H9 (cell line): ENCODE data around the gene DOCK1. TPM values are rescaled to one million over a fixed set of nuclear protein-coding genes. Genes with fewer than 3 reads are reported as not detected.

Experiments used
- DNase-seq: peaks from one replicate; pipeline ENCODE4 v3.0.0-alpha.2; 2017
- H2AFZ ChIP-seq: one replicate; pipeline ENCODE4 v1.6.1; 2013; ENCODE audit warnings: mild to moderate bottlenecking, low read length, control low read depth, moderate library complexity
- H2AK5ac ChIP-seq: 2 replicates; pipeline ENCODE4 v1.6.1; 2013; ENCODE audit warnings: low read length, control low read depth, mixed read lengths; ENCODE audit not compliant: insufficient read length
- H2BK120ac ChIP-seq: one replicate; pipeline ENCODE4 v1.6.1; 2013; ENCODE audit warnings: low read depth, mild to moderate bottlenecking, low read length, control low read depth, inconsistent platforms; ENCODE audit not compliant: poor library complexity, severe bottlenecking
- H2BK12ac ChIP-seq: 2 replicates; pipeline ENCODE4 v1.6.1; 2013; ENCODE audit warnings: low read length, control low read depth, mixed read lengths, low read depth; ENCODE audit not compliant: insufficient read length
- H2BK15ac ChIP-seq: 2 replicates; pipeline ENCODE4 v1.6.1; 2013; ENCODE audit warnings: low read depth, low read length, control low read depth
- H2BK20ac ChIP-seq: one replicate; pipeline ENCODE4 v1.6.1; 2013; ENCODE audit warnings: low read depth, mild to moderate bottlenecking, low read length, control low read depth, inconsistent platforms; ENCODE audit not compliant: poor library complexity, severe bottlenecking
- H2BK5ac ChIP-seq: 2 replicates; pipeline ENCODE4 v1.6.1; 2013; ENCODE audit warnings: low read length, control low read depth, mixed read lengths; ENCODE audit not compliant: insufficient read length
- H3K14ac ChIP-seq: 2 replicates; pipeline ENCODE4 v1.6.1; 2013; ENCODE audit warnings: low read length, control low read depth; ENCODE audit not compliant: insufficient read depth
- H3K18ac ChIP-seq: 2 replicates; pipeline ENCODE4 v1.6.1; 2013; ENCODE audit warnings: low read depth, mild to moderate bottlenecking, mixed read lengths, low read length, control low read depth; ENCODE audit not compliant: insufficient read length
- H3K23ac ChIP-seq: 2 replicates; pipeline ENCODE4 v1.6.1; 2013; ENCODE audit warnings: low read length, control low read depth, mixed read lengths, low read depth; ENCODE audit not compliant: insufficient read length
- H3K23me2 ChIP-seq: 2 replicates; pipeline ENCODE4 v1.6.1; 2013; ENCODE audit warnings: low read depth, mild to moderate bottlenecking, mixed read lengths, low read length, control low read depth; ENCODE audit not compliant: insufficient read length, poor library complexity, severe bottlenecking
- H3K27ac ChIP-seq: 2 replicates; pipeline ENCODE4 v1.5.1; 2013; ENCODE audit warnings: low read length, control low read depth, mixed read lengths, low read depth; ENCODE audit not compliant: insufficient read length
- H3K27me3 ChIP-seq: 2 replicates; pipeline ENCODE4 v1.6.1; 2013; ENCODE audit warnings: low read length, control low read depth, inconsistent platforms; ENCODE audit not compliant: insufficient read depth
- H3K4ac ChIP-seq: 2 replicates; pipeline ENCODE4 v1.6.1; 2013; ENCODE audit warnings: low read depth, mild to moderate bottlenecking, control low read depth, inconsistent platforms, low read length, moderate library complexity
- H3K4me1 ChIP-seq: 2 replicates; pipeline ENCODE4 v1.6.1; 2013; ENCODE audit warnings: low read length, control low read depth, inconsistent platforms; ENCODE audit not compliant: insufficient read depth
- H3K4me2 ChIP-seq: 2 replicates; pipeline ENCODE4 v1.6.1; 2013; ENCODE audit warnings: low read length, control low read depth, mixed read lengths; ENCODE audit not compliant: insufficient read length, insufficient read depth
- H3K56ac ChIP-seq: 2 replicates; pipeline ENCODE4 v1.6.1; 2013; ENCODE audit warnings: low read depth, mild to moderate bottlenecking, mixed read lengths, low read length, control low read depth; ENCODE audit not compliant: insufficient read length
- H3K79me1 ChIP-seq: 2 replicates; pipeline ENCODE4 v1.6.1; 2013; ENCODE audit warnings: low read depth, mild to moderate bottlenecking, moderate library complexity, low read length, control low read depth, inconsistent platforms; ENCODE audit not compliant: insufficient read depth, poor library complexity, severe bottlenecking
- H3K79me2 ChIP-seq: 2 replicates; pipeline ENCODE4 v1.6.1; 2013; ENCODE audit warnings: low read length, control low read depth, inconsistent platforms; ENCODE audit not compliant: insufficient read depth
- H3K9ac ChIP-seq: 2 replicates; pipeline ENCODE4 v1.6.1; 2013; ENCODE audit warnings: low read length, control low read depth, mixed read lengths; ENCODE audit not compliant: insufficient read length; ENCODE audit errors: extremely low read depth
- H3K9me3 ChIP-seq: one replicate; pipeline ENCODE4 v1.6.1; 2013; ENCODE audit warnings: low read depth, low read length, inconsistent platforms; ENCODE audit not compliant: control insufficient read depth
- H3T11ph ChIP-seq: one replicate; pipeline ENCODE4 v1.6.1; 2013; ENCODE audit warnings: mild to moderate bottlenecking, low read length, control low read depth, inconsistent platforms
- H4K20me1 ChIP-seq: one replicate; pipeline ENCODE4 v1.6.1; 2013; ENCODE audit not compliant: control insufficient read depth, insufficient read length, insufficient read depth
- H4K5ac ChIP-seq: 2 replicates; pipeline ENCODE4 v1.6.1; 2013; ENCODE audit warnings: low read depth, mild to moderate bottlenecking, mixed read lengths, low read length, control low read depth; ENCODE audit not compliant: insufficient read length
- H4K8ac ChIP-seq: replicated peaks from 2 replicates; pipeline ENCODE4 v1.6.1; 2013; ENCODE audit warnings: low read length, control low read depth, mixed read lengths, low read depth; ENCODE audit not compliant: insufficient read length
- H4K91ac ChIP-seq: 2 replicates; pipeline ENCODE4 v1.6.1; 2013; ENCODE audit warnings: low read depth, mild to moderate bottlenecking, moderate library complexity, mixed read lengths, low read length, control low read depth; ENCODE audit not compliant: insufficient read length
- H3K27ac Mint-ChIP-seq, 3 experiments: 2 replicates in 2 of 3; 3 replicates in 1 of 3; pipeline ENCODE4 v1.8.0; 2020 to 2021; ENCODE audit warnings: mixed read lengths in 3 of 3, mild to moderate bottlenecking in 1 of 3, moderate library complexity in 1 of 3
- H3K27me3 Mint-ChIP-seq: 2 replicates; pipeline ENCODE4 v1.8.0; 2021; ENCODE audit warnings: low read depth, mild to moderate bottlenecking, moderate library complexity, mixed read lengths
- H3K36me3 Mint-ChIP-seq, 3 experiments: 2 replicates in 2 of 3; 3 replicates in 1 of 3; pipeline ENCODE4 v1.8.0; 2020 to 2021; ENCODE audit warnings: low read depth in 3 of 3, mixed read lengths in 3 of 3; ENCODE audit not compliant: insufficient read depth in 1 of 3
- H3K4me1 Mint-ChIP-seq, 2 experiments: 2 replicates each; pipeline ENCODE4 v1.8.0; 2020; ENCODE audit warnings: mixed read lengths in 2 of 2
- H3K4me3 Mint-ChIP-seq, 2 experiments: 2 replicates in 1 of 2; 3 replicates in 1 of 2; pipeline ENCODE4 v1.8.0; 2020 to 2021; ENCODE audit warnings: mild to moderate bottlenecking in 2 of 2, mixed read lengths in 2 of 2, moderate library complexity in 1 of 2
- H3K9me3 Mint-ChIP-seq, 2 experiments: 2 replicates in 1 of 2; 3 replicates in 1 of 2; pipeline ENCODE4 v1.8.0; 2020; ENCODE audit warnings: mild to moderate bottlenecking in 2 of 2, mixed read lengths in 2 of 2, moderate library complexity in 1 of 2
- WGBS: extraction: QIAGEN DNeasy Blood & Tissue Kit; methylation state at CpG from one replicate; pipeline ENCODE4 v1.1.7; 2013; ENCODE audit warnings: missing lambda C conversion rate, low lambda C conversion rate, mixed read lengths; ENCODE audit not compliant: insufficient read length; ENCODE audit errors: extremely low coverage; 5-methylcytosine and 5-hydroxymethylcytosine counted together
- total RNA-seq: library from RNA; stranded (reverse); gene quantifications from 2 replicates; pipeline ENCODE4 v1.2.1, GENCODE V29; 2021
- TF ChIP-seq, protein P1 (sequence below): fragments of 200-600 bp; sonication (generic); conservative IDR thresholded peaks from 3 replicates; pipeline ENCODE4 v1.8.0; 2021; ENCODE audit warnings: antibody characterized with exemption, mild to moderate bottlenecking

Gene DOCK1
- total RNA-seq, 1 experiment from 2014 or later: 57.0 TPM

DNA sequence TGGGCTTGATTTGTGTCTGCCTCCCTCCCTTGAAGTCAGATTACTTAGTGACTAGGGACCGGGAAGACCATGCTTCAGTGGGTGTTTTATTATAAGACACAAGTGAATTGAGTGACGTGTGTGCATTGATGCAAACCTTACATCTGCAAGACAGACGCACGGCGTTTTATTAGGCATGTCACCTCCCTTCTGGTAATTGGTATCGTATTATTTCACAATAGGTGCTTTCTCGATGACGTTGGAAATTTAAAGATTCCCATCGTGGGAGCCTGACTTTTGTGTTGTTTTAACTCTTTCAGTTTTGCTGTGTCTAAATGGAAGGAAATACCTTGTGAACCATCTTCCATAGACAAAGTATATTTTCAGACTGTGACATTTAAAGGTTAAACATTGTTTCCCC, 158.5 kb downstream of the DOCK1 start:
- no peak for DNase-seq
- H2BK15ac ChIP-seq: no peak overlapping the region
- H2BK120ac ChIP-seq: no peak overlapping the region
- no peak overlapping the region for H3K9ac ChIP-seq
- no peaks in the 10 kb centered on the region for H3K79me2 ChIP-seq
- Mint-ChIP-seq H3K4me3 (no peak overlapping the region), H3K27me3 (no peaks in the 10 kb centered on the region), H3K36me3 (peaks cover 35 to 72% (median 47%) of the 10 kb centered on the region in 3 experiments), H3K27ac (no peak overlapping the region), H3K9me3 (peaks cover 4 to 8% of the 10 kb centered on the region in 2 experiments; a peak in 4 of 5 replicates), H3K4me1 (no peaks in the 10 kb centered on the region)
- H4K20me1 ChIP-seq: peaks cover 2% of the 10 kb centered on the region
- H3K23ac ChIP-seq: no peak overlapping the region
- H2BK12ac ChIP-seq: no peak overlapping the region
- H2AK5ac ChIP-seq: no peak overlapping the region
- H3K56ac ChIP-seq: no peak overlapping the region
- no peaks in the 10 kb centered on the region for H3K9me3 ChIP-seq
- H3K79me1 ChIP-seq: no peaks in the 10 kb centered on the region
- no peak overlapping the region for H2BK20ac ChIP-seq
- H3K4me2 ChIP-seq: no peak overlapping the region
- H3K27ac ChIP-seq: no peak overlapping the region
- no peaks in the 10 kb centered on the region for H3K27me3 ChIP-seq
- H3K14ac ChIP-seq: no peak overlapping the region
- no peak overlapping the region for H4K8ac ChIP-seq
- H3K4ac ChIP-seq: no peak overlapping the region
- no peak overlapping the region for H4K5ac ChIP-seq
- no peaks in the 10 kb centered on the region for H3K4me1 ChIP-seq
- TF ChIP-seq, protein P1, sequence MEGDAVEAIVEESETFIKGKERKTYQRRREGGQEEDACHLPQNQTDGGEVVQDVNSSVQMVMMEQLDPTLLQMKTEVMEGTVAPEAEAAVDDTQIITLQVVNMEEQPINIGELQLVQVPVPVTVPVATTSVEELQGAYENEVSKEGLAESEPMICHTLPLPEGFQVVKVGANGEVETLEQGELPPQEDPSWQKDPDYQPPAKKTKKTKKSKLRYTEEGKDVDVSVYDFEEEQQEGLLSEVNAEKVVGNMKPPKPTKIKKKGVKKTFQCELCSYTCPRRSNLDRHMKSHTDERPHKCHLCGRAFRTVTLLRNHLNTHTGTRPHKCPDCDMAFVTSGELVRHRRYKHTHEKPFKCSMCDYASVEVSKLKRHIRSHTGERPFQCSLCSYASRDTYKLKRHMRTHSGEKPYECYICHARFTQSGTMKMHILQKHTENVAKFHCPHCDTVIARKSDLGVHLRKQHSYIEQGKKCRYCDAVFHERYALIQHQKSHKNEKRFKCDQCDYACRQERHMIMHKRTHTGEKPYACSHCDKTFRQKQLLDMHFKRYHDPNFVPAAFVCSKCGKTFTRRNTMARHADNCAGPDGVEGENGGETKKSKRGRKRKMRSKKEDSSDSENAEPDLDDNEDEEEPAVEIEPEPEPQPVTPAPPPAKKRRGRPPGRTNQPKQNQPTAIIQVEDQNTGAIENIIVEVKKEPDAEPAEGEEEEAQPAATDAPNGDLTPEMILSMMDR: no peak
- H3K18ac ChIP-seq: no peak overlapping the region
- no peak overlapping the region for H3T11ph ChIP-seq
- no peak overlapping the region for H2AFZ ChIP-seq
- no peaks in the 10 kb centered on the region for H3K23me2 ChIP-seq
- no peak overlapping the region for H2BK5ac ChIP-seq
- H4K91ac ChIP-seq: no peak overlapping the region
- WGBS: no CpG with 5 or more reads among the region's 9 CpGs
